DMS53 (cell line): Measurements from ENCODE around the gene HGD.
"Not testable (repeated sequence)": the region's sequence is repeated elsewhere in the genome, so short reads cannot be mapped to it uniquely, and the experiment has no call there.

Source experiments
- DNase-seq: peaks from one replicate; lab custom pipeline; 2025; lab: John Stamatoyannopoulos, UW

Gene HGD

DNA sequence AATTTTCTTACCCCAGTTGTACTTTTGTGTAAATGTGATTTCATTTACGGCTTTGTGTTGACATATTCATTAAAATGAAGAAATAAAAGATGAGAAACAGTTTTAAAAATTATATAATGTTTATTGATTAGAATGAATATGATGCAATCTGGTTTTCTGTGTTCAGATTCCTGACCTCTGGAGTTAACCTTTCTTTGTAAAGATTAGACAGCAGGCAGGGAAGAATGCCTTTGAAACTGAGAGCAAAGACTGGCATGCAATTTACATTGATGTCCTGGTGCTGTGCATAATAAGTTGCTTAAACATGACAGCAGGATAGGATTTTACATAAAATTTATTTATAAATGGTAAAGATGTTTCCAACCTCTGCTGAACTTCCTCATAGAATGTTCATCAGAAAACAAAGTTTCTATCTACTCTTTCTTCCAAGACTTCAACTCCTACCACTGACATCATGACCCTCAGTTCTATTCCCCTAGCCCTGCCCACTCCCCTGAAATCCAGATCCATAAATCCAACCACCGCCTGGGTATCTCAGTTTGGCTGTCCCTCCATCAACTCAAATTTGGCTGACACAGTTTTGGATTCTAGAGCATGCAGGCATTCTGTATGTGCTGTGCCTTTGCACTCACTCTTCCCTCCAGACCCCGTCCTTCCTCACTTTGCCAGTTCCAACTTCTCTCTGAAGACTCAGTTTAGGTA is 1.7 kb downstream of the HGD start:
- no peak for DNase-seq

DNA sequence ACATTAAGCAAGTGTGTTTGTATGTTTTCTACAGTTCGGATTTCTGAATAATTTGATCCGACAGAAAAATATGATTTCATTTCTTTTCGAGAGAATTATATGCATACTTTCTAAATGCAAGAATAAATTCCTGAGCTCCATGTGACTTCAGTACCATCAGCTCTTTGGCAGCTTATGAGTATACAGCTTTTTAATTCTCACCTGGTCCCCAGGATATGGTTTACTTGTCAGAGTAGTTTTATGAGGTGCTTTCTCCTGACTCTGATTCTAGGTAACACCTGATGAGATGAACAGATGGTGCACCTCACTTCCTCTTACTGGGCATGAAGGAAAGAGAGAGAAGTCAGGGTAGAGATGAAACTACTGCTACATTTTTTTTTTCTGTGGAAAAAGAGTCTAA is 3.1 kb downstream of the HGD start:
- DNase-seq = peak; percentile 54

DNA sequence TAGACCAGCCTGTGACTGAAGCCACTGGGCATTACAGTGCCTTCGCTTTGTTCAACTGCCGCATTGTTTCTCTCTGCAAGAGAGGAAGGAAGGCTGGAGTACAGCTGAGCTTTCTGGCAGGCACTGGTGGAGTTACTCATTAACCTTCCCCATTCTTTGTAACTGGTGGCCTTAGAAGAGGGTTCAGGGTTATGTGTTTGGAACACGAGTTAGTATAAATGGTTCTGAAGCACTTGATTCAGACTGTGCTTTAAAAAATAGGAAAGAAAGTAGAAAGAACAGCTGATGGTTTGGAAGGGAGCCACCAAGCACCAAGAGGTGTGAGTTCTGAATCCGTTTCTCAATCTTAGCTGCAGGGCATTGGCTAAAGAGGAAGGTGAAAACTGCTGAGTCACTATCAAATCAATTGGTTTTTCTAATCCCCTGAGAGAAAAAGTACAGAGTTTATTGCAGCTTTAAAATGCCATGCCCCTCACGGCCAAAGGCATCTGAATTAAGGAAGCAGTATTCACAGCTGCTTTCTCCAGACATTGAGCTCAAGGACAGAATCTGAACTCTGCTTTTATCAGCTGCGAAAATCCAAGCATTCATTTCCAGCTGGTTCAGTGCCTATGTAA is 3.6 kb downstream of the HGD start:
- peak; percentile 89 for DNase-seq

DNA sequence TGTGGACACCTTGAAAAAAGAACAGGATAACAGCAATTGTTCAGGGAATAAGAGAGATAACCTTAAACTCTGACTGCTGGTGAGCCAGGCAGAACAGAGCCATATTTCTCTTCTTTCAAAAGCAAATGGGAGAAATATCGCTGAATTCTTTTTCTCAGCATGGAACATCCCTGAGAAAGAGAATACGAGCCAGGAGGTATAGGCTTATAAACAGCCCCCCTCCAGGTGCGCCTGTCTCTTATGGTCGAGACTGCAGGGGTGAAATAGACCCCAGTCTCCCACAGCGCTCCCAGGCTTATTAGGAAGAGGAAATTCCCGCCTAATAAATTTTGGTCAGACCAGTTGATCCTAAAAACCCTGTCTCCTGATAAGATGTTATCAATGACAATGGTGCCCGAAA is 4.8 kb downstream of the HGD start:
- DNase-seq = not testable (repeated sequence)

DNA sequence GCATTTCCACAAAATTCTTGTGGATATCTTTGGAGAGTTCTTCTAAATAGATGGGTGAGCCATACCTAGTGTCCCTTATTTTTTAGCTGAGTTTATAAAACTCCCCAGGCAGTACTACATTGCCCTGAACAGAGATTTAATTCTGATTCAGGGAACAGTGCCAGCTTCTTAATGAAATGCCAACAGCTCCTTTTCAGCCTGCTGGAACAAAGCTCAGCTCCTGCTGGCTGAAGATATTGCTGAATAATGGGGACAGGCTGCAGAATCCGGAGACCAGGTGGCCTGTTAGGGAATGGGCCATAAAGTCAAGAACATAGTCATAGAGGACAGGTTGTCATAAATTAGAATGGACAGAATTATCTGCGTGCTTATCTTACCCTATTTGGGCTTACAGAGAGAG is 8.9 kb downstream of the HGD start:
- DNase-seq = no peak

DNA sequence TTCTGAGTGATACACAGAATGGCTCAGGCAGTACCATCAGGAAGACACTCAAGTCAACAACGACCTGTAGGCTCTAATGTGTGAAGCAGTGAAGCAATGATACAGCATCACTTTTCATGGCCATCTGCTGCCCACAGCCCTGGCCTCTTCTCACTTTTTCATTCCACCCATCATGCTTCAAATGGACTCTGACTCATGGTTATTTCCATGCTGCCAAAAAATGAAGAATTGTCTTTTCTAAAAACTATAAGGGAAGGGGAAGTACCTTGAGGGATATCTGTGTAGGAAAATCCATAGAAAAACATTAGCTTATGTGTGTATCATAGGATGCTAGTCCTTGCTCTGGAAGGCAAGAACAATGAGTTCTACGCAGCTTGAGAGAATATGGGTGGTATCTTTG is 11.5 kb downstream of the HGD start:
- no peak for DNase-seq

DNA sequence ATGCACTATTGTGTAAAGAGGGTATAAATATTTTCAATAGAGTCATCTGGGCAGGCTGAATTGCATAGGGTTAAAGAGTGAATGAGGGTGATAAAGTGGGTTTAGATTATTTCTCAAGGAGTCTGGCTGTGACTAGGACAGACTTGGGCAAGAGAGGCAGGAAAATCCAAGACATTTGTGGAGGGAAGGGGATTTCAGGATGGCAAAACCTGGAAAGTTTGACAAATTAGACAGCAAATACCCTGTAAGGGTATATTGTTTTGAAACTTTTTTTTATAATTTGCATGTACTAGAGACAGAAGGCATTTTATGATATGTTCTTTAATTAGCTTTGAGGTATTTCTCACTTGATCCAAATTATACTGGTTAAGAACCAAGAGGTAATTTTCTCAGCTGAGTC is 17.1 kb downstream of the HGD start:
- DNase-seq = no peak

DNA sequence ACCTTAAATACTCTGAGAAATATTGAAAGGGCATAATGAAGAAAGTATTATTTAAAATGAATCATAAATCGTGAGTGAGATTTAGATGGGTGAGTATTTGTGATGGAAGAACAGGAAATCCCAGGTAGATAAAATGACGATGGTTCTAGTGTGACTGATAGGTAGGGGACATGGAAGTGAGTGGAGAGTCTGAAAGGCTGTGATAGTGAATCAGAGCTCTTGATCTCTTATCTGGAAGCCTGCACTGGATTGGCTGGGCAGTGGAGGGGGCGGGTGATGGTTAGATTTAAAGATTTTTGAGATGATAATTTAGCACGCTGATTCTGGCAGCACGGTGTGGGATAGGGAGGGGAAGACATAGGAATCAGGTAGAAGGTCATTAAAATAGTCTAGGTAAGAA is 20.1 kb downstream of the HGD start:
- no peak for DNase-seq

DNA sequence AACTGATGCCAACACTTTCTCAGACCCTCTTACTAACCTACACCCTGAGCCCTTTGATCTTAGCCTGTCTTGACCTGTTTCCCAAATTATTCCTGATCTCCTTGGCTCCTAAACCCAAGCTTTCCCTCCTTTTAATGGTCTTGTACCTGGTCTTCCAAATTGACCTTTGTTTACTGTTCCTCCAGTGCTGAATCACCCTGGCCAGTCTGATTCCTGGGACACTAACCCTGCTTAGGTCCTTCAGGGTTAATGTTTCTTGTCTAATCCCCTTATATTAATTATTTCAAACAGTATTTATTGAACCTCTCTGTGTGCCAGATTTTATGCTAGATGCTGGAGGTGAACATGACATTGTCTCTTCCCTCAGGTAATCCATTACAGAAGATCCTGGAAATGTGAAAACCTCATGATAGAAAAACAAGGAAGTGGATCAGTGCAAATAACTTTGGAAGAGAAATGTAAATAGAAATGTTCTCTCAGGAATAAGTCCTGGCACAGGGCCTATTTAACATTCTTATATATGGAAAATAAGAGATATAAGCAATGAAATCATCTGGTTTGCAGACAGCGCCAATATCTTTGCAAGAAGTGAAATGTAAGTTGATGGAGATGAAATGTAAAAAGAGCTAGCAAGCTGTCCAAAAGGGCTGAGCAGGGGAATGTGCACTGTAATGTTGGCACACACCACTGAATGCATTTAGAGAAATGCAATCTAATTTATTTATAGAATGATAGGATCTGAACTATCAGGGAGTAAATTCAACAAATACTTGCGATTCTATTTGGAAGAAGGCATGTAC is 20.7 kb downstream of the HGD start:
- DNase-seq = peak; percentile 52

DNA sequence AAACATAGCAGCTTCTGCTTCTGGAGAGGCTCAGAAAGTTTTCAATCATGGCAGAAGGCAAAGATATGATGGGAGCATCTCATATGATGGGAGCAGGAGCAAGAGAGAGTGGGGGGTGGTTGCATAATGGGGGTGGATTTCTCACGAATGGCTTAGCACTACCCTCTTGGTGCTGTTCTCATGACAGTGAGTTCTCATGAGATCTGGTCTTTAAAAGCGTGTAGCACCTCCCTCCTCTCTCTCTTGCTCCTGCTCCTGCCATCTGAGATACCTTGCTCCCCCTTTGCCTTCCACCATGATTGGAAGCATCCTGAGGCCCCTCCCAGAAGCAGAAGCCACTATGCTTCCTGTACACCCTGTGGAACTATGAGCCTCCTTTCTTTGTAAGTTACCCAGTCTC is 22.2 kb downstream of the HGD start:
- no peak for DNase-seq

DNA sequence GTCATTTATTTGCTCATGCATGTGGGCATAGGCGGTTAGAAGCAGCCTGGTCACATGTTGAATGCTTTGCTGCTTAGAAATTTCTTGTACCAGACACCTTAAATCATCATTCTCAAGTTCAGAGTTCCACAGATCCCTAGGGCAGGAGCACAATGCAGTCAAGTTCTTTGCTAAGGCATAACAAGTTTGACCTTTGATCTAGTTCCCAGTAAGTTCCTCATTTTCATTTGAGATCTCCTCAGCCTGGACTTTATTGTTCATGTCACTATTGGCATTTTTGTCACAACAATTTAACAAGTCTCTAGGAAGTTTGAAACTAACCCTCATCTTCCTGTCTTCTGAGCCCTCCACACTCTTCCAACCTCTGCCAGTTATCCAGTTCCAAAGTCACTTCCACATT is 22.8 kb downstream of the HGD start:
- DNase-seq = no peak

DNA sequence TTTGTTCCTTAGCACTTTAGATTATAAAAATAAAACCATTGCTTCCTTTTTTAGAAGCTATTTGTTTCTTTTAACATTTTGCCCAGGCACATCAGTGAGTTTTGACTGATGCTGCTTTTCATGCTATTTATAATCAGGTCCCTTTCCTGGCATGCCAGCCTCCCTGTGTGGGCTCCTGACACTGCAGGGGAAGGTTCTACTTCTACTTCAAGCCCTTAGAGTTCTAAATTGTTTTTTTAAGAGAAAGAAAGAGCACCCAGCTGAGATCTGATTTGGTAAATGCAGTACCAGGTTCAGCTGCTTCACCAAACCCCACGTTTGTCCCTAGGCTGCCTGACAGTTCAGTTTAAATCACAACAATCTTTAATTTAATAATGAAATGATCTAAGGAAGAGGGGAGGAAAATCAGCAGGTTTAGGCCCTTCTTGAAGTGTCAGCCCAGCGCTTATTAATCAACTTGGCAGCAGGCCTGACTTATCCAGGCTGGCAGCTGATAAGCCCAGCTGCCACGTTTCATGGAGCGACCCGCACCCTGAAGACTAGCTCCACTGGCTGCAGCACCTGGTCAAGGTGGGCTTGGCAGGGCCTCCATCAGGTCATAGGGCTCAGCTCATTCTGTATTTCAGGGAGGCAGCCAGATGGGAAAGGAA is 29.0 kb downstream of the HGD start:
- DNase-seq = no peak

DNA sequence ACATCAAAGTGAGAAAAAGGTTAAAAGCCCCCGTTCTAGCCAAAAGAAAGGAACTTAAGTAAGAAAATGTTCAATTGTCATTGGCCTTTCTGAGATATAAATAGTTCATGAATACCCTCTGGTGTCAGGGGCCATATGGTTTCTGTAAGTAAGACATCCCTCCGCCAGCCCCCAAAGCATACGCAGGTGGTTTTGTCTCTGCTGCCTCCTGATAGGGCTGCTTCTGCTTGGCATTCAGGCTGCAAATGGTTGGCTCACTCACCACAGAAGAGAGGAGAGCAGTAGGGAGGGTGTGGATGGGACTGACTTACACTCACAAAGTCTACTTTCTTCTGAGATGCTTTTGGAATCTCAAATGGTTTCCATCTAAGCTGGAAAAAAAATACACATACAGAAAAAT is 29.8 kb downstream of the HGD start:
- no peak for DNase-seq

DNA sequence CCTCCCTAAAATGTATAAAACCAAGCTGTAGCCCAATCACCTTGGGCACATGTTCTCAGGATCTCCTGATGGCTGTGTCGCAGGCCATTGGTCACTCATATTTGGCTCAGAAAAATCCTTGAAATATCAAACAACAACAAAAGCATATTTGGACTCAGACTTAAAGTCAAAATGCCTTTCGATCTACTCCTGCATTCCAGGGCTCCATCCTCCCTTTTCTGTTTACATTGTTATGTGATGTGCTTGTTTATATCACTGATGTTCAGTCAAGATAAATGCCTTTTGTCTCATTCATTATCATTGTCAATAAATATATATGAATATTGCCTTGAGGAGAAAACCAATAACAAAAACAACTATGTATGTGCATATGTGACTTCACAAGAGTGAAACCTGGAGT is 31.7 kb downstream of the HGD start:
- DNase-seq = no peak

DNA sequence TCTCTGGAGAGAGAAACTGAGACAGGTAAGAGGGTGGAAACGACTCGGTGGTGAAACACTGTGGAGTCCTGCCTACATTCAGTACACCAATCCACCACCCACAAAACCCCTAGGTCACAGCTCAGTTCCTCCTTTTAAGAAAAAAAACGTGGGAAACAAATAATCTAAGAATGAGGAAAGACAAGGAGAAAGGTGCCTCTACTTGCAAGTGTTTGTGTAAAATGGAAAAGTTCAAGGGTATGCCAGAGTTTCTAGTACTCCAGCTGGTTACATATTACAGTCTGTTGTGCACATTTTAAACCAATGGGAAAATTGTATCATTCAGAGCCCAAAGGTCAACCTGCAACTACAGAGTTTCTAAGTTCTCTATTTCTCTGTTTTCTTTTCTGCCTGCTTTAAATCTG is 32.2 kb downstream of the HGD start:
- no peak for DNase-seq

DNA sequence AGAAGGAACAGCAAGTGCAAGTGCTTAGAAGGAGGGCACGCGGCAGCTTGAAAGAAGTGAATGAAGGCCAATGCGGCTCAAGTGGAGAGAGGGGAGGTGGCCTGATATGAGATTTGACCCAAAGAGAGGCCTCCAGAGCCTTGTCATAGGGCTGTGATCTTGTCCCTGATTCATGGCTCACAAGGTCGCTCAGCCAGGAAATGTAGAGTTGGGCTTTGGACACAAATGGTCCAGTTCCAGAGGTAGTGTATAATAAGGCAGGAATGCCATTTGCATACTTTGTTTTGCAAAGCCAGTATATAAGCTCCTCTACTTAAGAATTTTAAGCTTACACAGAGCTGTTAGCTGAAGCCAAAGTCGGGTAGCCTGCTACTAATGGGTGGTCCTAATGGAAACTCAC is 33.7 kb downstream of the HGD start:
- no peak for DNase-seq

DNA sequence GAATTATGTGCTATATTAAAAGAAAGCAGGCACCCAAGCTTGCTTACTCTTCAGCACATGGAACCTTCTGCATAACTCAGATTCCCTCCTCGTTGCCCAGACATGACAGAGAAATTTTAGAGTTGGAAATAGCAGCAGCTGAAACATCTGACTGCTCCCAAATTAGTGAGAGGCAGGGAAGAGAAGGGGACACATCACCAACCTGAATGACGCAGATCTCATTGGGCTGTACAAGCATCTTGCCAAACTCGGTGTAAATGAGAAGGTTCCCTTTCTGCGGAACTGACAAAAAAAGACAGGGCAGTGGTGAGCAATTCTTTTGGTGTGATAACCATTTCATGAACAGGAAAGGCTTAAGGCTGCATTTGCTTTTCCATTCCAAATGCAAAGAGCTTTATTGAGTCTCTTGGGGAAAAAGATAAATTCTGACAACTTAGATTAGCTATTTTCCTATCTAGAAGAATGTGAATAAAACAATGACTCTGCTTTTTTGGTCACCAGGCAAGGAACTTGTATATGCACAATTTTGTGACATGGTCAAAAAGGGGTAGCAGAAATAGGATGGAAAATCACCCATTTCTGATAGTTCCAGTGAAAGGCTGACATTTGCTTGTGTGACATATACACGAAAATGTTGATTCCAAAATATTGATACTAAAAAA is 35.1 kb downstream of the HGD start:
- DNase-seq = no peak

DNA sequence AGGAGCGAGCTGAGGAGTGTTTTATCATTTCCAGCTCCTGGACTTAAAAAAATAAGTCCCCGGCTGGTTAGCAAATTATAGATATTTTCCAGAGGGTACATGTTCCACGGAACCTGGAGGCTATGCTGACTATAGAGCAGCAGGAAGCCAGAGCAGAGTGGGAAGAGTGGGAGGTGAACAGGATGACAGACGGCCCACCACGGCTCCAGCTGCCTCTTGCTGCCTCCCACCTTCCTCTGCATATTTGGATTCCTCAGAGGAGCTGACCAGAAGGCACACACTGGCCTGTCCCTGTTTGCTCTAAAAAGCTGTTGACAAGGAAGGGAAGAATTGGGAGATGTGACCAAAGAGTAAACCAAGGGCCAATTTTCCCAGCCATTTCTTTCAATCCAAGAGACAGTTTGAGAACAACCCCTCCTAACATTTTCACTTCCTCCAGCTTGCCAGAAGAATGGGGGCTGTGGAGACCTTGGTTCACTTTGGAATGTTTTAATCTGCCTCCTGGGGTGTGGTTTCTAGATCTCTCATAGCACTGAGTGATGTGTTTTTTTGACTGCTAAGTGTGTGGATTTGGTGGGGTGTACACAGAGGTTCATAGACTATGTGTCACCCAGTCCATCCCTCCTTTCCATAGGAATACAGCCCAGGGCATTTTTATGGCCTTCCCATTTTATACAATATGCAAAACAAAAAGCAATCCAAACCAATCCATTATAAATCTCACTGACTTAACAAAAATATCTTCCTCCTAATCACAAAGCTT is 36.8 kb downstream of the HGD start:
- no peak for DNase-seq

DNA sequence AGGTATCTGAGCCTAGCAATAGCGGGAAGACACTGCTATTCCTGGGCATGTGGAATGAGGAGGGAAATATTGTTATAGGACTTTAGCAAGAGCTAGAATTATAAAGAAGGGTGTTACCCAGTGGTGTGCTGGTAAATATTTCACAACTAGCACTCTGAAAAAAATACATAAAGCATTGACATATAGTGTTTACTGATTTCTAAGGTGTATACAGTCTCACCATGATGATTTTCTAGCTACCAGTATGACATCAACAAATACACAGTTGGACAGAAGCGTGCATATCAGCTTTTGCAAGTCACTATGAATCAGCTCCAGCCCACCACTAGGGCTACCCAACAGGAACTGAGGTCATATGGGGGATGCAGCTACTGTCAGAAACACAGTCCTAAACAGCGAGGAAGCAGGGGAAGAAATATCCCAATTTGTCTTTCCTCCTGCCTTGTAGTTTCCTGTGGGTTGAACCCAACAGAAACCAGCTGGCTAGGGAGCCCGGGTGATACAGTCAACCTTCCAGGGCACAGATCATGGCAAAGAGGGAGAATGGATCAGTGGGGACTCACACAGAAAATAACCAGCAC is 39.6 kb downstream of the HGD start:
- no peak for DNase-seq

DNA sequence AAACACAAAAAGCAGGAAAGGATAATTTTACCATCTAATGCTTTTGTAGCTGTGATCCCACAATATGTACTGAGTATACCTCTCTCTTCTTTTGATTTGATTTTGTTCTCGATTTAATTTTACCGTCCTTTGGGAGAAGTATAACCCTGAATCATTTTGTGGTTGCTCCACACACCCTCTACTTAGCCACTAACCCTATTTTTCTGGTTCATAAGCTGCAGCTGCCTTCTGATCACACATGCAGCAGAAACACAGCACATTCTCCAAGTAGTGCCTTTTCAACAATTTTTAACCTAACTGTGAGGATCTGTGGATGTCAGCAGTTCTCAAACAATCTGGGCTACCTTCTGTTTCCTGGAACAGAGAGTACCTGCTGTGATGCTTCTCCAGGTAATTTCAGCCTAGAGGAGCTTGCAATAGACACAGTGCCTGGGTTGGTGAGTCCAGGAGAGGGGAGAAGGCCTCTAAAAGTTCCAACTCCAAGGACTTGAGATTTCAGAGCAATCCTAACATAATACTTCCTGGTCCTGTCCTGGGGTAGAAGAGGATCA is 40.3 kb downstream of the HGD start:
- DNase-seq = no peak

DNA sequence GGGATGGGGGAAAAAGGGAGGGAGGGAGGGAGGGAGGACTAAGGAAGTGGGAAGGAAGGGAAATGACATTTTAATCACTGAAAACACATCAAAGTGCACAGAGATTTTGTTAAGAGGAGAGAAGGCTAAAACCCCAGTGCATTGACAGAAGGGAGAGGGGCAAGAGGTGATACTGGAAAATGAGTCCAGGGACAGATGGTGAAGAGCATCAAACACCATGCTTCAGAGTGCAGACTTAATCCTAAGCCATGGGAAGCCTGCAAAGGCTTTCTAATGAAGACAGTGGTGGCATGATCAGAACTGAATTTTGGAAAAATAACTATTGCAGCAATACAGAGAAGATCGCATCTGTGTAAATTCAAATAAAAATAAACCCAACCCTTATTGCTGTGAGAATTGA is 41.8 kb downstream of the HGD start:
- DNase-seq = no peak
